Measurements from ENCODE around the gene HECW1.

The HECW1 gene

GRCh38 chr7:43117861-43118260 lies 5.4 kb downstream of the HECW1 start:
- H3K36me3 ChIP-seq (ENCODE audit: control insufficient read depth in 2 of 2, insufficient read depth in 1 of 2, low read length in 2 of 2): no peaks in the 10 kb centered on the region
- CTCF ChIA-PET: interaction anchor here (0.9 to 1.1 kb wide), 3 partner anchors 10 to 337 kb away, joined by 4 read pairs; no protein-coding TSS in a partner anchor
- POLR2A ChIA-PET: no interaction called here
- no peaks in the 10 kb centered on the region for H3K9me3 ChIP-seq (ENCODE audit: control insufficient read depth, insufficient read depth, low read depth, low read length)
- no peak overlapping the region for H3K4me3 ChIP-seq (ENCODE audit: low read depth, low read length)
- peak; percentile 40; the same call in 1 of the 2 replicates for TF ChIP-seq SCRT1 (tag by site-specific recombination; IDR thresholded peaks at IDR 0.05; ENCODE audit: borderline replicate concordance)
- TF ChIP-seq SCRT2 (tag by site-specific recombination; IDR thresholded peaks at IDR 0.05): peak; percentile 84
- no peak for TF ChIP-seq ZNF280C (tag by site-specific recombination; IDR thresholded peaks at IDR 0.05)
- no peaks in the 10 kb centered on the region for H3K4me1 ChIP-seq (ENCODE audit: control insufficient read depth, insufficient read depth, low read length)
- no peak overlapping the region for H3K27ac ChIP-seq (ENCODE audit: extremely low read depth, low read depth, low read length)

GRCh38 chr7:43118313-43118712 lies 5.9 kb downstream of the HECW1 start:
- Histone ChIP-seq H3K4me1 (ENCODE audit: control insufficient read depth, insufficient read depth, low read length) (no peaks in the 10 kb centered on the region), H3K4me3 (ENCODE audit: low read depth, low read length) (no peak overlapping the region), H3K36me3 (ENCODE audit: control insufficient read depth in 2 of 2, insufficient read depth in 1 of 2, low read length in 2 of 2) (no peaks in the 10 kb centered on the region), H3K9me3 (ENCODE audit: control insufficient read depth, insufficient read depth, low read depth, low read length) (no peaks in the 10 kb centered on the region), H3K27ac (ENCODE audit: extremely low read depth, low read depth, low read length) (no peak overlapping the region)
- CTCF ChIA-PET: interaction anchor here (0.9 to 1.1 kb wide), 3 partner anchors 11 to 336 kb away, joined by 4 read pairs; no protein-coding TSS in a partner anchor
- TF ChIP-seq ZNF514 (tag by site-specific recombination; IDR thresholded peaks at IDR 0.05): no peak
- no peak for TF ChIP-seq ZNF785 (tag by site-specific recombination; IDR thresholded peaks at IDR 0.05)
- no peak for TF ChIP-seq ZNF560 (tag by site-specific recombination; IDR thresholded peaks at IDR 0.05; ENCODE audit: borderline replicate concordance)
- no peak for TF ChIP-seq TRIM28 (IDR thresholded peaks at IDR 0.05; ENCODE audit: borderline replicate concordance, low read length)
- no peak for TF ChIP-seq ZFP37 (tag by site-specific recombination; IDR thresholded peaks at IDR 0.05)
- TF ChIP-seq ZNF561 (tag by site-specific recombination; IDR thresholded peaks at IDR 0.05; ENCODE audit: borderline replicate concordance): no peak
- POLR2A ChIA-PET: no interaction called here

GRCh38 chr7:43119371-43120075 lies 7.1 kb downstream of the HECW1 start:
- ChIA-PET POLR2A (no interaction called here), CTCF (no interaction called here)
- no peaks in the 10 kb centered on the region for H3K36me3 ChIP-seq (ENCODE audit: control insufficient read depth in 2 of 2, insufficient read depth in 1 of 2, low read length in 2 of 2)
- H3K9me3 ChIP-seq (ENCODE audit: control insufficient read depth, insufficient read depth, low read depth, low read length): no peaks in the 10 kb centered on the region
- H3K4me1 ChIP-seq (ENCODE audit: control insufficient read depth, insufficient read depth, low read length): no peaks in the 10 kb centered on the region
- no peak for TF ChIP-seq ZNF391 (tag by site-specific recombination; IDR thresholded peaks at IDR 0.05; ENCODE audit: borderline replicate concordance, low read depth)
- no peak for TF ChIP-seq ZNF621 (tag by site-specific recombination; IDR thresholded peaks at IDR 0.05)
- no peak for TF ChIP-seq ZNF416 (tag by site-specific recombination; IDR thresholded peaks at IDR 0.05)
- no peak for TF ChIP-seq RBAK (tag by site-specific recombination; IDR thresholded peaks at IDR 0.05)
- no peak for TF ChIP-seq ZNF155 (tag by site-specific recombination; IDR thresholded peaks at IDR 0.05)
- TF ChIP-seq TRIM28 (IDR thresholded peaks at IDR 0.05; ENCODE audit: borderline replicate concordance, low read length): no peak
- no peak for TF ChIP-seq ZNF76 (tag by site-specific recombination; IDR thresholded peaks at IDR 0.05; ENCODE audit: borderline replicate concordance, low read depth)
- no peak for TF ChIP-seq GLI2 (tag by site-specific recombination; IDR thresholded peaks at IDR 0.05; ENCODE audit: borderline replicate concordance, low read depth)
- no peak for TF ChIP-seq INSM2 (tag by site-specific recombination; IDR thresholded peaks at IDR 0.05)
- no peak for TF ChIP-seq SP3 (tag by site-specific recombination; IDR thresholded peaks at IDR 0.05)
- TF ChIP-seq ZSCAN23 (tag by site-specific recombination; IDR thresholded peaks at IDR 0.05): no peak
- TF ChIP-seq ZEB2 (tag by site-specific recombination; IDR thresholded peaks at IDR 0.05): no peak
- no peak for TF ChIP-seq ZNF658 (tag by site-specific recombination; IDR thresholded peaks at IDR 0.05)
- TF ChIP-seq MEIS1 (CRISPR knock-in tag; IDR thresholded peaks at IDR 0.05; ENCODE audit: borderline replicate concordance): no peak
- no peak for TF ChIP-seq ZNF24 (tag by site-specific recombination; IDR thresholded peaks at IDR 0.05)
- TF ChIP-seq ZNF585B (tag by site-specific recombination; IDR thresholded peaks at IDR 0.05): no peak
- no peak overlapping the region for H3K27ac ChIP-seq (ENCODE audit: extremely low read depth, low read depth, low read length)
- H3K4me3 ChIP-seq (ENCODE audit: low read depth, low read length): no peak overlapping the region
